Glomerular visceral epithelial cell (primary cell): ENCODE measurements around the gene LDAF1.
"Not testable (repeated sequence)": the region's sequence is repeated elsewhere in the genome, so short reads cannot be mapped to it uniquely, and the experiment has no call there.

Source experiments
- DNase-seq: peaks from one replicate; pipeline ENCODE4 v3.0.0-alpha.2; 2016; ENCODE audit errors: extremely low spot score

The LDAF1 gene

DNA sequence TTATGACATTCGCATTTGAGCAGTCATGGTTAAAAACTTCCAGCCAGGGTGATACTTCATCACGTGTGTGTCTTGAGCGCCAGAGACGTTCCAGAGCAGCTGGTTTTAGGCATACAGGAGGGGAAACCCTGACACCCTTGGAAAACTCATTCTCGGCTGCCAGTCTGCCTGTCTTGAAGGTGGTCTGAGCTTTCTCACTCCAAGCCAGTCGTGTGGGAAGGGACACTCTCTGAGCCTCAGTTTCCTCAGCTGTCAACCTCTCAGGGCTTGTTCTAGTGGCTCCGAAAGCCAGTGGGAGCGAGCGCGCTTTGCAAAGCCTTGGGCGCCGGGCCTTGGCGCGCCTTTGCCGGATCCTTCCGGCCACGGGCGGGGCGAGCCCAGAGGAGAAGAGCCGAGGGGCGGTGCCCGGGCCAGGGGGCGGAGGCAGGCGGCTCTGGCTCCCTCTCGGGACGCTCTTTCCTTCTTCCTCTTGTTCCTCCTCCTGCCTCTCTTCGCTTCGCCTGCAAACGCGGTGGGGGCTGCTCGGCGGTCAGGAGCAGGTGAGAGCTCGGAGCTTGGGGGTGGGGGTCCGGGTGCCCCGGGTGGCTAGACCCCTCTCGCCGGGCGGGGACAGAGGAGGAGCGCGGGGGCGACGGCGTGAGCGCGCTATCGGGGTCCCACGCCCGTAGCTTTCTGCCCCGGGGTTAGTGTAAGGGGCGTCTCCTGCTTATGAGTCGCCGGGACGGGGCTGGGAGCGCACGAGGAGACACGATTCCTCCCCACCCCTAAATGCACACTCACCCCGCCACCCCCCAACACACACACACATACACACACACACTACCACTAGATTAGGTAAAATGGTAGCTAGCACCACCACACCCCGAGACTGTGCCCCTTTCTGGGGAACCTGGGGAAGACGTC, at the start of gene LDAF1:
Gene LDAF1 (plus strand): TSS at position 467 of the 903 bp plus-strand sequence. CDS start 2,509 bp downstream, outside the sequence.
- peak; percentile 75 for DNase-seq

DNA sequence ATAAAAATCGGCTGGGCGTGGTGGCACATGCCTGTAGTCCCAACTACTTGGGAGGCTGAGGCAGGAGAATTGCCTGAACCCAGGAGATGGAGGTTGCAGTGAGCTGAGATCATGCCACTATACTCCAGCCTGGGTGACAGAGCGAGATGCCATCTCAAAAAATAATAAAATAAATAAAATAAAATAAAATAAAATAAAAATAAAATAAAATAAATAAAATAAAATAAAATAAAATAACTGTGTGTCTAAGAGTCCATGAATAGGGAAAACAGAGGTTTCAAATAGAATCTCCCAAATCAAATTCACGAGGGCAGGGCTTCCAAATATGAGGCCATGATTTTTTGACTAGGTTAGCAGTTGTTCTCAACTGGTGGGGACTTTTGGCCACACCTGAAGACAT, 42.9 kb upstream of the LDAF1 start:
- not testable (repeated sequence) for DNase-seq

DNA sequence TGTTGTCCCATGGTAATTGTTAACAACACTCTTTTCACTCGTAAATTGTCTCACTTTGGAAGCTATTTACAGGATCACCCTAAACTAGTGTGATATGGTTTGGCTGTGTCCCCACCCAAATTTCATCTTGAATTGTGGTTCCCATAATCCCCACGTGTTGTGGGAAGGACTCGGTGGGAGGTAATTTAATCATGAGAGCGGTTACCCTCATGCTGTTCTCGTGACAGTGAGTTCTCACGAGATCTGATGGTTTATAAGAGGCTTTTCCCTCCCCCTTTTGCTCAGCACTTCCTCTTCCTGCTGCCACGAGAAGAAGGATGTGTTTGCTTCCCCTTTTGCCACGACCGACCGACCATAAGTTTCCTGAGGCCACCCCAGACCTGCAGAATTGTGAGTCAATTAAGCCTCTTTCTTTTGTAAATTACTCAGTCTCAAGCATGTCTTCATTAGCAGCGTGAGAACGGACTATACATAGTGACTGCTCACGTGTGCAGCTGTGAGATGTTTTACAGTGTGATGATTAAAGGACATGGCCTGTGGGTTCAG, 42.3 kb upstream of the LDAF1 start:
- DNase-seq, result no peak

DNA sequence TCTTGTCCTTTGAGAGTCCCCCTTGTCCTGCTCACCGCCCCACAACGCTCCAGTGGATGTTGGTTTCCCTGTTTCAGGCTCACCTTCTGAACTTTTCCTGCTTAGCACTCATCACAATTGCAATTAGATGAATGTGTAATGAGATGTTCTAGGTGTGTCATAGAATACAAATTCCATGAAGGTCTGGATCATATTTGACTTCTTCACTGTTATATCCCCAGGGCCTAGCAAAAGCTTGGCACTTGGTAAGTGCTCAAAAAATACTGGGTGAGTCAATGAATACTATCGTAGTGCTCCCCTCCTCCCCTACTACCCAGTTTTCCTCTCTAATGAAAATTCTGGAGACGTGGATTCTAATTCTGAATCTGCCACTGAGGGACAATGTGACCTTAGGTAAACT, 40.9 kb upstream of the LDAF1 start:
- DNase-seq, result no peak

DNA sequence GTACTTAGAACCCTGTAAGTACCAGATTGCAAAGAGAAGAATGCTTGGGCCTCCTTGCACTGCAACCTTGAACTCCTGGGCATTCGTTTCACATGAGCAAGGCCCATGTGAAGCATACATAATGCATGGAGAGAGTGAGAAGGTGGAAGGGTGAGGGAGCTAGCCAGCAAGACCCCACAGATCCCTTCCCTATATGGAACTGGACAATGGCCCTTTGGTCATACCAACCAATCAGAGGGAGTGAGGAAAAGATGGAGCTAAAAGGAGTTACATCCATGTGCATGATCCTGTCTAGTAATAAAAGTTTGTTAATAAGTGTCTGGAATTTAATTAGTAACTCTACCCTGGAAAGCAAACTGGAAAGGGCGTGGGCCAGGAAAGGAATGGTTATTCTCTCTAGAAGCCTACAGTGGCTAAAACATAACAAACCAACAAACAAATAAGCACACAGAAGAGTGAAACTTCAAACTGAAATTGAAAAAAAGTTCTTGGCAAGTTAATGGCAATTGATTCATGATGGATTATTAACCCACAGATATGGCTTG, 37.4 kb upstream of the LDAF1 start:
- DNase-seq, result no peak

DNA sequence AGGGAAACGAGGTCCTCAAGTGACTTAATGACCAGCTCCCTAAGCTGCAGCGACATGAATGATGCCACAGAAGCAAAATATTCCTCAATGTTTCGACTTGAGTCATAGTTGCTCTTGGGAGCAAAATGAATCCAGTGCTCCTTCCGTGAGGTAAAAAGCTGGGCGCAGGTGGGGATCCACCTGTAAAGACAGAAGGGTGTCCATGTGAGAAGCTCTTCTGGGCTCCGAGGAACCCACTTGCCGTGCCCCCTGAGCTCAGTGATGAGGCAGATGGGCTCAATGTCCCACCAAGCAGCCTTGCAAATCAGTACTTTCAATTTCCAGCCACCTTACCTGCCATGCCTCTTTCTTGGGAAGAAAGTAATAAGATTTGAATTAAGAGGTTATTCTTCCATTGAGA, 33.3 kb upstream of the LDAF1 start:
- DNase-seq, result no peak

DNA sequence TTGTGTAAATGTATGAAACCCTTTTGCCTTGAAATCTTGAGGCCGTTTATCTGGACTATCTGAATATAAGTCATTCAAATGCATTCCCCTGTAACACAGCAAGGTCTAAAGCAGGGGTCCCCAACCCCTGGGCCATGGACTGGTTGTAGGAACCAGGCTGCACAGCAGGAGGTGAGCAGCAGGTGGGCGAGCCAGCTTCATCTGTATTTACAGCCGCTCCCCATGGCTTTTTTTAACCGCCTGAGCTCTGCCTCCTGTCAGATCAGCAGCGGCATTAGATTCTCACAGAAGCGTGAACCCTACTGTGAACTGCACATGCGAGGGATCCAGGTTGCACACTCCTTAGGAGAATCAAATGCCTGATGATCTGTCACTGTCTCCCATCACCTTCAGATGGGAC, 32.0 kb upstream of the LDAF1 start:
- no peak for DNase-seq

DNA sequence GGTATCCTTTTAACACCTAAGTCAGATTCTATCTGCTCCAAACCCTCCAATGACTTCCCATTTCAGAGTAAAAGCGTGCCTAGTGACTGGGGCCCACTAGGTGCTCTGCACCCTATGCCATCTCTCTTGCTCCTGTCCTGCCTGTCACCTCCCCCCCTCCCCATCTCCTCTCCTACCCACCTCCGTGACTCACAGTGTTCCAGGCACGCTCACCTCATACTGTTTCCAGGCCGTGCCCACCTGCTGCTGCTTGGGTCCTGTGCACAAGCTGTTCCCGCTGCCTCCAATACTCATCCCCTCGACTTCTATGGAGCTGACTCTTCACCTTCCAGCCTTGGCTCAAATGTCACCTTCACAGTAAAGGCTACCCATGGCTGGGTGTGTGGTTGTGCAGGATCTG, 29.5 kb upstream of the LDAF1 start:
- DNase-seq, result no peak

DNA sequence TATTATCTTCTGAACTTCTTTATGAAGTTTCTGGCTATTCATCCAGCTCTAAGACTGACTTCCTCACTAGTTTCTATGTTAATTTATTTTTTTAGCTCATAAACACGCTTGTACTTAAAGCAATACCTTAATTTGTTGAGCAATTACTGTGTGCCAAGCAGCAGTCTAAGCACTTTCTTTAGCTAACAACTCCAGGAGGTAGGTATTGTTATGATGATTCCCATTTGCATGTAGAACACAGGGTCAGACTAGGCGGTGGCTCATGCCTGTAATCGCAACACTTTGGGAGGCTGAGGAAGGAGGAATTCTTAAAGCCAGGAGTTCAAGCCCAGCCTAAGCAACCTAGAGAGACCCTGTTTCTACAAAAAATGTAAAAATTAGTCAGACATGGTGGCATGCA, 27.7 kb upstream of the LDAF1 start:
- DNase-seq, result no peak

DNA sequence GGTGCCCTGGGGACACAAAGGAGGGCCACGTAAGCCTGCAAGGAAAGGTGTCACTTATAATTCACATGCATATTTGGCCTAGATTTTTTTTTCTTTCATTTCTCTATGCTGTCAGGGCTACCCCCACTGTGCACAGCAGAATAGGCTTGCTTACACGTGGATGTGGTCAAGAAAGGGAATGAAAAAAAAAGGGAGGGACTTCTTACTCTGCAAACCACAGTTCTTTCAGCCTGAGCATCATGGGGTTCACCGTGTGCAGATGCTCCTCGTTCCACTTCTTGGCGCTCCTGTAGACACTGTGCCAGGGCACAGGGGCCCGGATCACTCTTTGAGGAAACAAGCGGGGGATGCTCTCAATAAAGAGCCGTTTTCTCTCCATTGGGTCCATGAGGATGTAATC, 24.4 kb upstream of the LDAF1 start:
- DNase-seq, result no peak

DNA sequence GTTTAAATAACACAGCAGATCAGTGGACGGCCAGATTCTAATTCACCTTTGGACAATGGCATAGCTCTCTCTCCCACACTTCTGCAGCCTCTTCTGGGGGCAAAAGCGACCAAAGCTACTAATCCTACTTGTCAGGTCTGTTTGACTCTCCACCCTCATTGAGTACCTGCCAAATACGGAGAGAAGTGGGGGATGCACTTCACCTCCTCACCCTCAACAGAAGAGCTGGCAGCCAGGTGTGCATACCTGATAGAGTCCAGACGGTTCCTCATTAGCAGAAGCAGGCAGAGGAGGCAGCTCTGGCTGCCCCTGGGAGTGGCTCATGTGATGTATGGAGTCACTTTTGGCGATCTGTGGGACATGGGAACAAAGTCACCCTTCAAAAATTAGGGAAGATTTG, 12.7 kb upstream of the LDAF1 start:
- no peak for DNase-seq

DNA sequence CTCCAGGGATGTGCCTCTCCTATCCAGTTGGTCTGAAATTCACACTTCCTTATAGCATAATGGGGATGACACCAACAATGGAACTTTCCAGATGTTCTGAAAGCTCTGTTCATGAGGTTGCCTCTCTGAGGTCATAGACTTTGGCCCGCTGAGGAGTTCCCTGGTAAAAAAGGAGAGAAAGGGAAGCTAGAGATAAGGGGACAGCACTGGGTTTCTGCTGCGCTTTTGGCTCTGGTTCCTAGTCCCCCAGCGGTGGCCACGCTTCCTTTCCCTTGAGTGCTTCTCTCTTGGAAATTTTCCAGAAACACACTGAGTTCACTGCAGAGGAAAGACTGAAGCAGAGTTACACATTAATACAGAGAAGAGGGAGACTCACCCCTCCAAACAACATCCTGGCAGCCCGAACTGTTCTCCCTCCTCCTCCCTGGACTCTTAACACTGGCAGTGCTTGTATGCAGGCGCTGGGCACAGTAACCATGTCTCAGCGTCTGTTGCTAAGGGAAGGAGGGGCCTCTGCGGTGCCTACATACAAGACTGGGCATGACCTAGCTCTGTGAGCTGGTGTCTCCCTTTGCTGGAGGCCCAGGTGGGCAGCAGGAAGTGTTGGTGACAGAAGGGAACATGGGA, 8.0 kb upstream of the LDAF1 start, which contains the start of gene DNAH3:
Gene DNAH3 (minus strand): TSS at position 472 of the 627 bp plus-strand sequence. CDS start 527 bp downstream, outside the sequence.
- DNase-seq, result peak; percentile 76

DNA sequence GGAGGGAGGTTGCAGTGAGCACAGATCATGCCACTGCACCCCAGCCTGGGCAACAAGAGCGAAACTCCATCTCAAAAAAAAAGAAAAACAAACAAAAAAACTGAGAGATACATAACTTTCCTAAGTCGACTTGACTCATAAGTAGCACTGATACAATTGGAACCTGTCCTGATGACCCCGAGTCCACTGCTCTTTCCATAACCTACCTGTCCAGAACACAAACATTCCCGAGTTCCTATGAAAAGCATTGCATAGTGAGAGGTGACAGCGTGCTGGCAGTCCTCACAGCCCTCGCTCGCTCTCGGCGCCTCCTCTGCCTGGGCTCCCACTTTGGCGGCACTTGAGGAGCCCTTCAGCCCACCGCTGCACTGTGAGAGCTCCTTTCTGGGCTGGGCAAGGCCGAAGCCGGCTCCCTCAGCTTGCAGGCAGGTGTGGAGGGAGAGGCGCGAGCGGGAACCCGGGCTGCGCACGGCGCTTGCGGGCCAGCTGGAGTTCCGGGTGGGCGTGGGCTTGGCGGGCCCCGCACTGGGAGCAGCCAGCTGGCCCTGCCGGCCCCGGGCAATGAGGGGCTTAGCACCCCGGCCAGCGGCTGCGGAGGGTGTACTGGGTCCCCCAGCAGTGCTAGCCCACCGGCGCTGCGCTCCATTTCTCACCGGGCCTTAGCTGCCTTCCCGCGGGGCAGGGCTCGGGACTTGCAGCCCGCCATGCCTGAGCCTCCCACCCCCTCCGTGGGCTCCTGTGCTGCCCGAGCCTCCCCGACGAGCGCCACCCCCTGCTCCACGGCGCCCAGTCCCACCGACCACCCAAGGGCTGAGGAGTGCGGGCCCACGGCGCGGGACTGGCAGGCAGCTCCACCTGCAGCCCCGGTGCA, 6.1 kb upstream of the LDAF1 start:
- not testable (repeated sequence) for DNase-seq

DNA sequence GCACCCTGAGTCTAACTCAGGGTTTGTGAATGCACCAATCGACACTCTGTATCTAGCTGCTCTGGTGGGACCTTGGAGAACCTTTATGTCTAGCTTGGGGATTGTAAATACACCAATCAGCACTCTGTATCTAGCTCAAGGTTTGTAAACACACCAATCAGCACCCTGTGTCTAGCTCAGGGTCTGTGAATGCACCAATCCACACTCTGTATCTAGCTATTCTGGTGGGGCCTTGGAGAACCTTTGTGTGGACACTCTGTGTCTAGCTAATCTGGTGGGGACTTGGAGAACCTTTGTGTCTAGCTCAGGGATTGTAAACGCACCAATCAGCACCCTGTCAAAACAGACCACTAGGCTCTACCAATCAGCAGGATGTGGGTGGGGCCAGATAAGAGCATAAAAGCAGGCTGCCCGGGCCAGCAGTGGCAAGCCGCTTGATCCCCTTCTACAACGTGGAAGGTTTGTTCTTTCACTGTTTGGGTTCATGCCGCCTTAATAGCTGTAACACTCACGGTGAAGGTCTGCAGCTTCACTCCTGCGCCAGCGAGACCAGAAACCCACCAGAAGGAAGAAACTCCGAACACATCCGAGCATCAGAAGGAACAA, 5.2 kb upstream of the LDAF1 start:
- DNase-seq, result not testable (repeated sequence)

DNA sequence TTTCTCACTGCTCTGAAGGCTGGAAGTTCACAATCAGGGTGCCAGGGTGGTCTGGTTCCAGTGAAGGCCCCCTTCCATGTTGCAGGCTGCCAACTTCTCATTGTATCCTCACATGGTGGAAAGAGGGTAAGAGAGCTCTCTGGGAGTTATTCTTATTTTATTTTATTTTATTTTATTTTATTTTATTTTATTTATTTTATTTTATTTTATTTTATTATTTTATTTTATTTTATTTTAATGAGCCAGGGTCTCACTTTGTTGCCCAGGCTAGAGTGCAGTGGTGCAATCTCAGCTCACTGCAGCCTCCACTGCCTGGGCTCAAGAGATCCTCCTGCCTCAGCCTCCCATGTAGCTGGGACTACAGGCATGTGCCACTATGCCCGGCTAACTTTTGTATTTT, 2.5 kb upstream of the LDAF1 start:
- DNase-seq, result not testable (repeated sequence)

DNA sequence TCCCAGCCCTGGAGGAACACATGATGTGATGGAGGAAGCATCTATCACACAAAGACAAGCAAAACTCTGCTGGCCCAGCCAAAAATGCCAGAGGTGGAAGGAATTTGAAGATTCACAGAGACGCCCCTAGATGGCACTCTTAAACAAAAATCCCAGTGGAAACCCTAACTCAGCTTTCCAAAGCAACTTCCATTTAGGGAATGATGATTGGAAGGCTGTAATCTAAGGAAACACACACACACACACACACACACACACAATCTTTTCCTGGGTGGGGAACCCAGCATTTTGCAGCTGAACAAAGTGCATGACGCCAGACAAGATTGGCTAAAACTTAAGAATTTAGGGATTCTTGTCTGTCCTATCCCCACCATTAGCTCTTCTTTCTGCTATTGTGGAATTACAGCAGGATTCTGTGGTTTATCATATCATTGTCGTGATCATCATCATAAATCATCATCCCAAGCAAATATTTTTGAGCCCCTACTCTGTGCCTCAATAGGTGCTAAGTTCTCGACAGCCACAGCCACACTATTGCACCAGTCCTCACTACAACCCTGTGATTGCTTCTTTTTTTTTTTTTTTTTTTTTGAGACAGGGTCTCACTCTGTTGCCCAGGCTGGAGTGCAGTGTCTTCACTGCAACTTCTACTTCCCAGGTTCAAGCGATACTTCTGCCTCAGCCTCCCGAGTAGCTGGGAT, 1.6 kb upstream of the LDAF1 start:
- peak; percentile 59 for DNase-seq

DNA sequence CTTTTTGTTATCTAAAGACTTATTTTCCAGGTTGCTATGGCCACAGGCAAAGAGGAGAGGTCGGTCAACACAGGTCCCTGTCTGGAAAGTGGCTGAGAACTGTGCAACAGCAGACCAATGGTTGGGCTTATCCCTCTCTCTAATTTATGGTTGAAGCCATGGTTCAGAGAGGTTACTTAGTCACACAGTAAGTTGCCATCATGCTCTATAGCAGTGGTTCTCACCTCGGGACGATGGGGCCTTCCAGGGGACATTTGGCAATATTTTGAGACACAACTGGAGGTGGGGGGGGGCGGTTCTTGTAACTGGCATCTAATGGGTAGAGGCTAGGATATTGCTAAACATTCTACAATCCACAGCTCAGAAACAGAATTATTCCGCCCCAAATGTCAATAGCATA, 842 bp upstream of the LDAF1 start:
- DNase-seq, result no peak

DNA sequence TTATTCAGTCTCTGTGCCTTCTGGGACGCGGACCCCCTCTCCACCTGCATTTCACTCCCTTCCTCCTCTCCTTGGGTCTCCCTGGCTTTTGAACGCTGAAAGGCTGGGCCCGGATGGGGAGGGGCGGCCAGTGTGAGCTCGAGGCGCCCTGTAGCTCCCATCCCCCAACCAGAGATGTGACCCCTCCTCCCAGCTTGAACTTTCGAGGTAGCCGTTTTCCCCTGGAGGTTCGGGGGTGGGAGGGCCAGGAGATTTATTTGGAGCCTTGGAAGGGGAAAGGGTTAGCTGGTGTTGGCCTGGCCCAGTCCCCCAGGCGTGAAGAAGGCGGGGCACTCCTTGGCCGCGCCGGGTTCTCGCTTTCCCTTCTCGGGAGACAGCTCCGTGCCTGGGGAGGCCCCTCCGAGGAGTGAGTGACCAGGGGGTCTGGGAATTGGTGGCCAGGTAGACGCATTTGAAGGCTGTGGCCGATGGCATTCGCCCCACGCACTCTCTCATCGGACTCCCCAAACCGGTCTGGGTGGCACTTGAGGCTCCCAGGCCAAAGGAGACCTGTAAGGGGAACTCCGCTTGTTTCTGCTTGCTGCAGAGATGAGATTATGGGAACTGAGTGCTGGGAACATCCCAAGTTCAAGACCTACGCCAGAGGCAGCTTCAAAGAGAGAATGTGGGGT, 942 bp downstream of the LDAF1 start:
- DNase-seq, result no peak

DNA sequence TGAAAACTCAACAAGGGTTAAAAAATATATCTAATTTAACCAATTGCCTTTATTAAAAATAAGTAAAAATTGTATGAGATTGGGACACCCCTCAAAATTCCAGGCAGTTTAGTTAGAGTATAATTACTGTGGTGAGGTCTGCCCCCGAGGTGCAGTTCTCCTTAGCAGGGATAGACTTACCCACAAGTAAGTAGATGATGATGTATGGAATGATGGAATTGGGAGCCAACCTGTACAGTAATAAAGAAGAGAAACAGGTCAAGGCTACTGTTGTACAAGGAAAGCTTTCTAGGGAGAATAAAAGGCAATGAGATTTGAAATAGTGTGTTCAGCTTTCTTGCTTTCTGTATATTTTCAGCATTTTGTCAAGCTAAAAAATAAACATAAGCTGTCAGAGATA, 1.8 kb downstream of the LDAF1 start:
- DNase-seq, result no peak

DNA sequence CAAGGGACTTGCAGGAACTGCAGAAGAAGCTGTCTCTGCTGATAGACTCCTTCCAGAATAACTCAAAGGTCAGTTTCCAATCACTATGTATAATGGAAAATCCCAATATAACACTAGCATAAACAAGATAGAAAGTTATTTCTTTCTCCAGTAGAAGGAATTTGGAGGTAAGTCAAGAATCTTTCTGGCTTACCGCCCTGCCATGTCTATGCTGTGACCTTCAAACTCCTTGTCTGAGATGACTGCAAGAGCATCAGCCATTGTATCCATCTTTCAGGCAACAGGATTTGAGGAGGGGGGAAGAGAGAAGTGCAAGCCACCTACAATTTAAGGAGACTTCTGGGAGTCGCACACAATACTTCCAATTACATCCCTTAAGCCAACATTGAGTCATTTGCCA, 2.7 kb downstream of the LDAF1 start:
- no peak for DNase-seq
